ENCODE measurements around the gene KIAA1671.

KIAA1671 gene

DNA sequence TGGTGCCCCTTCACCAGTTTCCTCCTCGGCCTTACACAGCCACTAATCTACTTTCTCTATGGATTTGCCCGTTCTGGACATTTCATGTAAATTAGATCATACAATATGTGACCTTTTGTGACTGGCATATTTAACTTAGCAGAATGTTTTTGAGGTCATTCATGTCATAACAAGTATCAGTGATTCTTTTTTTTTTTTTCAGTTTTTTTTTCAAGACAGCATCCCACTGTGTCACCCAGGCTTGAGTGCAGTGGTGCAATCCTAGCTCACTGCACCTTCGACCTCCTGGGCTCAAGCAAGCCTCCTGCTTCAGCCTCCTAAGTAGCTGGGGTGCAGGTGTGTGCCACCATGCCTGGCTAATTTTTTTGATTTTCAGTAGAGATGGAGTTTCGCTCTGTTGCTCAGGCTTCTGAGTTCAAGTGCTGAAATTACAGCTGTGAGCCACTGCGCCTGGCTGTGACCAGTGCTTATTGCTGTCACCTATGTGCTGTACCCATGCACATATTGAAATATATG is 22.7 kb downstream of the KIAA1671 start:
- no peak for DNase-seq
- H3K27me3 Mint-ChIP-seq (ENCODE audit: low read depth, poor library complexity): peaks cover 6% of the 10 kb centered on the region
- TF ChIP-seq, protein P1, sequence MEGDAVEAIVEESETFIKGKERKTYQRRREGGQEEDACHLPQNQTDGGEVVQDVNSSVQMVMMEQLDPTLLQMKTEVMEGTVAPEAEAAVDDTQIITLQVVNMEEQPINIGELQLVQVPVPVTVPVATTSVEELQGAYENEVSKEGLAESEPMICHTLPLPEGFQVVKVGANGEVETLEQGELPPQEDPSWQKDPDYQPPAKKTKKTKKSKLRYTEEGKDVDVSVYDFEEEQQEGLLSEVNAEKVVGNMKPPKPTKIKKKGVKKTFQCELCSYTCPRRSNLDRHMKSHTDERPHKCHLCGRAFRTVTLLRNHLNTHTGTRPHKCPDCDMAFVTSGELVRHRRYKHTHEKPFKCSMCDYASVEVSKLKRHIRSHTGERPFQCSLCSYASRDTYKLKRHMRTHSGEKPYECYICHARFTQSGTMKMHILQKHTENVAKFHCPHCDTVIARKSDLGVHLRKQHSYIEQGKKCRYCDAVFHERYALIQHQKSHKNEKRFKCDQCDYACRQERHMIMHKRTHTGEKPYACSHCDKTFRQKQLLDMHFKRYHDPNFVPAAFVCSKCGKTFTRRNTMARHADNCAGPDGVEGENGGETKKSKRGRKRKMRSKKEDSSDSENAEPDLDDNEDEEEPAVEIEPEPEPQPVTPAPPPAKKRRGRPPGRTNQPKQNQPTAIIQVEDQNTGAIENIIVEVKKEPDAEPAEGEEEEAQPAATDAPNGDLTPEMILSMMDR (IDR thresholded peaks at IDR 0.05): no peak
- H3K4me1 Mint-ChIP-seq: peaks cover 47% of the 10 kb centered on the region
- no peaks in the 10 kb centered on the region for H3K9me3 Mint-ChIP-seq
- H3K36me3 Mint-ChIP-seq (ENCODE audit: low read depth): no peaks in the 10 kb centered on the region
- H3K27ac Mint-ChIP-seq: peak overlapping the region; percentile 66
- no peak overlapping the region for H3K4me3 Mint-ChIP-seq

DNA sequence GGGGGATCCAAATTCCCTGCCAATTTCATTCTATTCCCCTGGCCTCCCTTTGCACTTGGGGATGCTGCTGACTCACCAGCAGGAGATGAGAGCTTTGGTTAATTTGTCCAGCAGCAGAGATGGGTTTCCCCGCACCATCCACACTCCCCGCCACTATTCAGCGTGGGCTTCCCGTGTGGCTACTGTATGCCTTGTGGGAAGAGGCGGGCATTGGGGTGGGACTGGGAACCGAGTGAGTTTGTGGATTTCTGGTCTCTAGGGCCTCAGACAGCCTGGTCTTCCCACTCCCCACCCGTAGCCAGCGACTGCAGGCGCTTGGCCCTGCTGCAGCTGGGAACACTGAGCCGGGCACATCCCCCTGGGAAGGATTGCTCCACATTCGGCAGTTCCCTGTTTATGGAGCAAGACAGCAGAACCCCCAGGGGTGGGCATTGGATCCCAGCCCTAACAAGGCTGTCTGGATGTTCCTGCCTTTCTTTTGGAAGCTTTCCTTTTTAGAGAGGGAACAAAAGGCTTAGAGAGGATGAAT is 23.4 kb downstream of the KIAA1671 start:
- TF ChIP-seq, protein P1 (IDR thresholded peaks at IDR 0.05): no peak
- Mint-ChIP-seq H3K27me3 (ENCODE audit: low read depth, poor library complexity) (peaks cover 6% of the 10 kb centered on the region), H3K36me3 (ENCODE audit: low read depth) (no peaks in the 10 kb centered on the region), H3K4me3 (no peak overlapping the region), H3K27ac (peak overlapping the region; percentile 53), H3K4me1 (peaks cover 44% of the 10 kb centered on the region), H3K9me3 (no peaks in the 10 kb centered on the region)
- DNase-seq: no peak

DNA sequence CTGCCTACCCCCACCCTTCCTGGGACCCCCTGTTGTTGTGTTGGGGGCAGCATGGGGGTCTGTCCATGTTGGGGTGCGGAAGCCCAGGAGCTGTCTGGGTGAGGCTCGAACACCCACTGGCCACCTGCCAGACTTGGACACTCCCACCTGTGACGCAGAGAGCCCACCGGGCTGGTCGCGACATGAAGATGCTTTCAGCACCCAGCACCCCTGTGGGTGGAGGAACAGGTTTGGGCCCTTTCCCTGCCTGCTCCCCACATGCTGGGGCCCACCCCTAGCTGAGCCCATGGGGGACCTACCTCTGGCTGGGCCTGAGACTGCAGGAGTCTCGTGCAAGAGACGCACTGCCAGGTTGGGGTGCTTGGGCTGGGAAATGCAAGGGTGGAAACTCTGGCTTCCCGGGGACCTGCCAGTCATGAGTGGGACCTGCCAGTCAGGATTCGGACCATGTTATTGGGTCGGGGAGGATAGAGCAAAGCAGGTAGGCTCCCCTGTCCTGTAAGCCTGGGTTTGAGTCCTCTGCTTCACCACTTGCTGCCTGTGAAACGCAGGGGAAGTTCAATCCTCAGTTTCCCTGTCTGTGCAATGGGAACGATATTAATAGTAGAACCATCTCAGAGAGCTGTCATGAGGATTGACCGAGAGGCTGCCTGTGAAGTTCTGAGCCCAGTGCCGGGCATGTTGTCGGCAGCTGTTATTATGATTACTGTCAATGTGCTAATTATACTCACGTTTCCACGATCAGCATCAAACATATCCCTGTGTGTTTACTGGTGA is 24.1 kb downstream of the KIAA1671 start:
- H3K4me1 Mint-ChIP-seq: peaks cover 44% of the 10 kb centered on the region
- peaks cover 4% of the 10 kb centered on the region for H3K27me3 Mint-ChIP-seq (ENCODE audit: low read depth, poor library complexity)
- H3K9me3 Mint-ChIP-seq: no peaks in the 10 kb centered on the region
- H3K27ac Mint-ChIP-seq: peak overlapping the region; percentile 29
- no peak for DNase-seq
- H3K4me3 Mint-ChIP-seq: no peak overlapping the region
- no peaks in the 10 kb centered on the region for H3K36me3 Mint-ChIP-seq (ENCODE audit: low read depth)
- TF ChIP-seq, protein P1 (IDR thresholded peaks at IDR 0.05): no peak

DNA sequence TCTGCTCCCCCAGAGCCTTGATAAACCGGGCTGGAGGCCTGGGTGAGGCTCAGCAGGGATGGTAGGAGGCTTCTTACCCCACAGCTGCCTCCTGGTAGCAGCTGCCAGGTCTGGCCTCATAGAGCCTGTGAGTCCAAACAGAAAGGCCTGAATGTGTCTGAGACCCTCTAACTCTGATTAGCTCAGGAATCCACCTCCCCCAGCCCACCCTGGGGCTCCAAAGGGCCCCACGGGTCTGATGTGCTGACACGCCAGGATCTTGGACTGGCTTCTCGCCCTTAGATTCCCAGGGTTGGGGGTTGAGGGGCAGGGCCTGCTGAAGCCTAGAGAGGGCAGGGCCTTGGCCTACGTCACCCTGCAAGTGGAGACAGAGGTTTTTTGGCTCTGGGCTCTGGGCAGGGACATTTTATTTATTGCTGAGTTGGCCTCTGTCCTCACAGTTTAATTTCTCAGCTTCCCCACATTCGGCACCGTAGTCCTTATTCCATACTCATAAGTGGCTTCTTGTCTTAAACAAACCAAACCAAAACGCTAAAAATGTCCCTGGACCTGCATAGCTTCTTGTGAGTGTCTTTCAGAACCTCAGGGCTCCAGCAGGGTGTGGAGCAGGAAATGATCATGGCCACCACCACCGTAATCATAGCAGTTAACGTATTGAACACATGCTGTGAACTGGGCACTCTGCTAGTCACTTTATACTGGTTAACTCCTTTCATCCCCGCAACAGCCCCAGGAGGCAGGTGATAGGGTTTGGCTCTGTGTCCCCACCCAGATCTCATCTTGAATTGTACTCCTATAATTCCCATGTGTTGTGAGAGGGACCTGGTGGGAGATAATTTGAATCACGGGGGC is 25.1 kb downstream of the KIAA1671 start:
- H3K27ac Mint-ChIP-seq: peak overlapping the region; percentile 97
- peaks cover 51% of the 10 kb centered on the region for H3K4me1 Mint-ChIP-seq
- TF ChIP-seq, protein P1 (IDR thresholded peaks at IDR 0.05): no peak
- DNase-seq: peak; percentile 51
- no peaks in the 10 kb centered on the region for H3K36me3 Mint-ChIP-seq (ENCODE audit: low read depth)
- no peaks in the 10 kb centered on the region for H3K27me3 Mint-ChIP-seq (ENCODE audit: low read depth, poor library complexity)
- H3K4me3 Mint-ChIP-seq: no peak overlapping the region
- no peaks in the 10 kb centered on the region for H3K9me3 Mint-ChIP-seq

DNA sequence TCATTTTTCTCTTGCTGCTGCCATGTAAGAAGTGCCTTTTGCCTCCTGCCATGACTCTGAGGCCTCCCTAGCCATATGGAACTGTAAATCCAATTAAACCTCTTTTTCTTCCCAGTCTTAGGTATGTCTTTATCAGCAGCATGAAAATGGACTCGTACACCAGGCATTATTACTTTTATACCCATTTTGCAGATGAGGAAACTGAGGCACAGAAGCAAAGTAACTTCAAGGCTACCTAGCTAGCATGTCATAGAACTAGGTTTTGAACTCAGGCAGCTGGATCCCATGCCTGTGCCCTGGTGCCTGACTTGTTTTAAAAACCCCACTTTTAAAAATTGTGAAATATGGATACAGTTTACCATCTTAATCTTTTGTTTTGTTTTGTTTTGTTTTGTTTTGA is 25.8 kb downstream of the KIAA1671 start:
- TF ChIP-seq, protein P1 (IDR thresholded peaks at IDR 0.05): no peak
- Mint-ChIP-seq H3K9me3 (no peaks in the 10 kb centered on the region), H3K4me1 (peaks cover 53% of the 10 kb centered on the region), H3K27me3 (ENCODE audit: low read depth, poor library complexity) (no peaks in the 10 kb centered on the region), H3K4me3 (no peak overlapping the region), H3K36me3 (ENCODE audit: low read depth) (no peaks in the 10 kb centered on the region), H3K27ac (peak overlapping the region; percentile 97)
- DNase-seq: no peak

All from nephron progenitor cell (in vitro differentiated cells).